ENCODE data around the gene NR4A3. TPM values are rescaled to one million over a fixed set of nuclear protein-coding genes. Genes with fewer than 3 reads are reported as not detected.
"Not testable (repeated sequence)": the region's sequence is repeated elsewhere in the genome, so short reads cannot be mapped to it uniquely, and the experiment has no call there.

Gene NR4A3
- total RNA-seq (2014; rRNA removed; shearing (Covaris generic); ENCODE audit: low replicate concordance), result 0.18 and 0.45 TPM in 2 replicates

GRCh38 chr9:99821396-99822108 is at the start of gene NR4A3:
Gene NR4A3, plus strand, starts transcription at chr9:99821885. Its CDS starts 6,158 bp downstream, at chr9:99828043.
- H3K4me2 ChIP-seq (ENCODE audit: low read depth, low read length, poor library complexity, severe bottlenecking), result peak within 1 kb of the TSS; percentile 90
- peak within 1 kb of the TSS; percentile 73 for H3K9ac ChIP-seq (ENCODE audit: low read length)
- peak within 1 kb of the TSS; percentile 79 for H3K4me3 ChIP-seq (ENCODE audit: low read length)
- H3K27ac ChIP-seq (ENCODE audit: low read length), result peak within 1 kb of the TSS; percentile 75
- no peaks in the 10 kb centered on the region for H3K9me2 ChIP-seq (replicated peaks; ENCODE audit: insufficient read depth, low read length)
- H3K79me2 ChIP-seq (ENCODE audit: low read length), result no peaks in the 10 kb centered on the region
- H3K4me1 ChIP-seq (ENCODE audit: low read length), result peaks cover 27% of the 10 kb centered on the region
- H2AFZ ChIP-seq (ENCODE audit: low read length), result peak within 1 kb of the TSS; percentile 79
- H3K9me3 ChIP-seq (ENCODE audit: low read length), result no peaks in the 10 kb centered on the region
- no peaks in the 10 kb centered on the region for H4K20me1 ChIP-seq (ENCODE audit: insufficient read depth, low read depth, low read length)
- H3K36me3 ChIP-seq (ENCODE audit: insufficient read depth, low read length), result no peaks in the 10 kb centered on the region
- DNase-seq, result peak; percentile 95
- no peaks in the 10 kb centered on the region for H3K27me3 ChIP-seq (ENCODE audit: low read length)

GRCh38 chr9:99773468-99774138 is 48.1 kb upstream of the NR4A3 start:
- no peaks in the 10 kb centered on the region for H3K4me1 ChIP-seq (ENCODE audit: low read length)
- H3K27me3 ChIP-seq (ENCODE audit: low read length), result no peaks in the 10 kb centered on the region
- no peak overlapping the region for H3K4me3 ChIP-seq (ENCODE audit: low read length)
- H3K36me3 ChIP-seq (ENCODE audit: insufficient read depth, low read length), result no peaks in the 10 kb centered on the region
- H3K9me3 ChIP-seq (ENCODE audit: low read length), result no peaks in the 10 kb centered on the region
- H3K9ac ChIP-seq (ENCODE audit: low read length), result no peak overlapping the region
- H3K27ac ChIP-seq (ENCODE audit: low read length), result no peak overlapping the region
- no peak for DNase-seq
- H3K9me2 ChIP-seq (replicated peaks; ENCODE audit: insufficient read depth, low read length), result no peaks in the 10 kb centered on the region
- H3K4me2 ChIP-seq (ENCODE audit: low read depth, low read length, poor library complexity, severe bottlenecking), result no peak overlapping the region
- H4K20me1 ChIP-seq (ENCODE audit: insufficient read depth, low read depth, low read length), result no peaks in the 10 kb centered on the region
- H3K79me2 ChIP-seq (ENCODE audit: low read length), result no peaks in the 10 kb centered on the region
- no peak overlapping the region for H2AFZ ChIP-seq (ENCODE audit: low read length)

GRCh38 chr9:99778308-99778707 is 43.4 kb upstream of the NR4A3 start:
- H3K9me2 ChIP-seq (replicated peaks; ENCODE audit: insufficient read depth, low read length), result no peaks in the 10 kb centered on the region
- H3K9me3 ChIP-seq (ENCODE audit: low read length), result no peaks in the 10 kb centered on the region
- no peaks in the 10 kb centered on the region for H4K20me1 ChIP-seq (ENCODE audit: insufficient read depth, low read depth, low read length)
- no peaks in the 10 kb centered on the region for H3K4me1 ChIP-seq (ENCODE audit: low read length)
- no peak for DNase-seq
- H3K27ac ChIP-seq (ENCODE audit: low read length), result no peak overlapping the region
- H3K4me2 ChIP-seq (ENCODE audit: low read depth, low read length, poor library complexity, severe bottlenecking), result no peak overlapping the region
- no peaks in the 10 kb centered on the region for H3K27me3 ChIP-seq (ENCODE audit: low read length)
- H3K79me2 ChIP-seq (ENCODE audit: low read length), result no peaks in the 10 kb centered on the region
- H2AFZ ChIP-seq (ENCODE audit: low read length), result no peak overlapping the region
- no peaks in the 10 kb centered on the region for H3K36me3 ChIP-seq (ENCODE audit: insufficient read depth, low read length)
- H3K9ac ChIP-seq (ENCODE audit: low read length), result no peak overlapping the region
- H3K4me3 ChIP-seq (ENCODE audit: low read length), result no peak overlapping the region

- Histone ChIP-seq H3K4me2 (ENCODE audit: low read depth, low read length, poor library complexity, severe bottlenecking) (no peak overlapping the region), H2AFZ (ENCODE audit: low read length) (no peak overlapping the region), H3K4me1 (ENCODE audit: low read length) (no peaks in the 10 kb centered on the region), H3K9ac (ENCODE audit: low read length) (no peak overlapping the region), H3K9me2 (replicated peaks; ENCODE audit: insufficient read depth, low read length) (no peaks in the 10 kb centered on the region), H3K4me3 (ENCODE audit: low read length) (no peak overlapping the region), H3K79me2 (ENCODE audit: low read length) (no peaks in the 10 kb centered on the region), H3K36me3 (ENCODE audit: insufficient read depth, low read length) (no peaks in the 10 kb centered on the region), H3K9me3 (ENCODE audit: low read length) (no peaks in the 10 kb centered on the region), H3K27ac (ENCODE audit: low read length) (no peak overlapping the region), H4K20me1 (ENCODE audit: insufficient read depth, low read depth, low read length) (no peaks in the 10 kb centered on the region), H3K27me3 (ENCODE audit: low read length) (no peaks in the 10 kb centered on the region)
- no peak for DNase-seq
Measured at GRCh38 chr9:99778836-99779235, 42.8 kb upstream of the NR4A3 start.

DNA sequence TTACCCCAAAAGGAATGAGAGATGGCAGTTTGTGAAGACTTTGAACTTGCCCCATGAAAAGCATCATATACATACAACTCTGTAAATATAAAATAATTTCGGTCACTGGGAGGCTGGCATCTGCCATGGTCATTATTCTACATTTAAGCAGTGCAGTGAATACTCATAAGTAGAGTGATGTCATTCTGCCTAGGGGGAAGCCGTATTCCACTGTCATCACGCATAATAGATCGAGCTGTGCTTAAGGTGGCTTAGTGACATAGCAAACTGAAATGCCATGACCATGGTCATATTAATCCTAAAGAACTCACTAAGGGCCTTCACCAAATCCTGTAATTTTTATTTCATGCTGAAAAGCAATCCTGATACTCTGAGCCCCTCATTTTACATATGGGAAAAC is 42.4 kb upstream of the NR4A3 start:
- no peaks in the 10 kb centered on the region for H4K20me1 ChIP-seq (ENCODE audit: insufficient read depth, low read depth, low read length)
- H3K4me1 ChIP-seq (ENCODE audit: low read length), result no peaks in the 10 kb centered on the region
- no peak overlapping the region for H3K4me3 ChIP-seq (ENCODE audit: low read length)
- H3K4me2 ChIP-seq (ENCODE audit: low read depth, low read length, poor library complexity, severe bottlenecking), result no peak overlapping the region
- H2AFZ ChIP-seq (ENCODE audit: low read length), result no peak overlapping the region
- H3K79me2 ChIP-seq (ENCODE audit: low read length), result no peaks in the 10 kb centered on the region
- H3K9ac ChIP-seq (ENCODE audit: low read length), result no peak overlapping the region
- H3K27me3 ChIP-seq (ENCODE audit: low read length), result no peaks in the 10 kb centered on the region
- H3K9me3 ChIP-seq (ENCODE audit: low read length), result no peaks in the 10 kb centered on the region
- no peak overlapping the region for H3K27ac ChIP-seq (ENCODE audit: low read length)
- H3K36me3 ChIP-seq (ENCODE audit: insufficient read depth, low read length), result no peaks in the 10 kb centered on the region
- no peak for DNase-seq
- no peaks in the 10 kb centered on the region for H3K9me2 ChIP-seq (replicated peaks; ENCODE audit: insufficient read depth, low read length)

DNA sequence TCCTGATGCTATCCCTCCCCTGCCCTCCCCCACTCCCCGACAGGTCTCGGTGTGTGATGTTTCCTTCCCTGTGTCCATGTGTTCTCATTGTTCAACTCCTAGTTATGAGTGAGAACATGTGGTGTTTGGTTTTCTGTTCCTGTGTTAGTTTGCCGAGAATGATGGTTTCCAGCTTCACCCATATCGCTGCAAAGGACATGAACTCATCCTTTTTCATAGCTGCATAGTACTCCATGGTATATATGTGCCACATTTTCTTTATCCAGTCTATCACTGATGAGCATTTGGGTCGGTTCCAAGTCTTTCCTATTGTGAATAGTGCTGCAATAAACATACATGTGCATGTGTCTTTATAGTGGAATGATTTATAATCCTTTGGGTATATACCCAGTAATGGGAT is 39.3 kb upstream of the NR4A3 start:
- H4K20me1 ChIP-seq (ENCODE audit: insufficient read depth, low read depth, low read length); H3K9ac ChIP-seq (ENCODE audit: low read length); H3K79me2 ChIP-seq (ENCODE audit: low read length); H3K36me3 ChIP-seq (ENCODE audit: insufficient read depth, low read length); H3K9me3 ChIP-seq (ENCODE audit: low read length); DNase-seq; H3K9me2 ChIP-seq (replicated peaks; ENCODE audit: insufficient read depth, low read length); H3K27ac ChIP-seq (ENCODE audit: low read length); H2AFZ ChIP-seq (ENCODE audit: low read length); H3K4me2 ChIP-seq (ENCODE audit: low read depth, low read length, poor library complexity, severe bottlenecking); H3K27me3 ChIP-seq (ENCODE audit: low read length); H3K4me3 ChIP-seq (ENCODE audit: low read length); H3K4me1 ChIP-seq (ENCODE audit: low read length): not testable (repeated sequence)

DNA sequence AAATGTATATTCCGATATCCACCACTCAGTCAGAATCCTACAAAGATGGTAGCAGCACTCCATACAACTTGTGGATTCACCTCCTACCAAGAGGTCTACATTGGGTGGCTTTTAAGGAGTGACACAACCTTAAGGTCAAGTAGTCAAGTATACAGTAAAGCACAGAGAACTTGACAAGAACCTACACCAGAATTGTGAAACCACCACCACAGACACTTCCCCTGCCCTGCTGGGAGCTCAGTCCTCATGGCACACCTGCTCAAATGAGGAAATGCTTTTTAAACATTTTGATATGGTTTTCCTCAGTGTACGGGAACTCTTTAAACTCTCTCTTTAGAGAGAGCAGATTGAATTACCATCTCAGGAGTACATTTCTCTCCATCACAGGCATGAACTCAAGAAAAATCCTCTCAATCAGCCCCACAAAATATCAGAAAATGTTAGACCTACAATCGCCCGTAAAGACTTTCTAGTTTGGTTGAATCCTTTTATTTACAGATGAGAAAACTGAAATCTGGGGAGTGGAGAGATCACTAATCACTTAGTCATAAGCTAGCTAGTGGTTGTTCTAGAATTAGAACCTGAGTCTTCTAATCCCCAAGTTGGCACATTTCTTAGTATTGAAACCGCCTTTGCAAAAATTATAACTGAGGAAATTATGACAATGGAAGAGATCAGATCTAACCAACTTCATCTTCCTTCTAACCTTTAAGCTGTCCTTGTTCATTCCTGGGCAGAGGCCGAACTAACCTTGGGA is 38.5 kb upstream of the NR4A3 start:
- H3K9me3 ChIP-seq (ENCODE audit: low read length), result no peaks in the 10 kb centered on the region
- no peaks in the 10 kb centered on the region for H4K20me1 ChIP-seq (ENCODE audit: insufficient read depth, low read depth, low read length)
- no peaks in the 10 kb centered on the region for H3K36me3 ChIP-seq (ENCODE audit: insufficient read depth, low read length)
- no peak overlapping the region for H3K4me2 ChIP-seq (ENCODE audit: low read depth, low read length, poor library complexity, severe bottlenecking)
- no peak overlapping the region for H2AFZ ChIP-seq (ENCODE audit: low read length)
- no peaks in the 10 kb centered on the region for H3K9me2 ChIP-seq (replicated peaks; ENCODE audit: insufficient read depth, low read length)
- H3K79me2 ChIP-seq (ENCODE audit: low read length), result no peaks in the 10 kb centered on the region
- H3K27ac ChIP-seq (ENCODE audit: low read length), result no peak overlapping the region
- H3K9ac ChIP-seq (ENCODE audit: low read length), result no peak overlapping the region
- no peak overlapping the region for H3K4me3 ChIP-seq (ENCODE audit: low read length)
- no peaks in the 10 kb centered on the region for H3K4me1 ChIP-seq (ENCODE audit: low read length)
- no peak for DNase-seq
- H3K27me3 ChIP-seq (ENCODE audit: low read length), result no peaks in the 10 kb centered on the region

- no peaks in the 10 kb centered on the region for H3K27me3 ChIP-seq (ENCODE audit: low read length)
- no peak overlapping the region for H3K9ac ChIP-seq (ENCODE audit: low read length)
- H3K4me2 ChIP-seq (ENCODE audit: low read depth, low read length, poor library complexity, severe bottlenecking), result no peak overlapping the region
- DNase-seq, result no peak
- no peak overlapping the region for H3K27ac ChIP-seq (ENCODE audit: low read length)
- H3K4me3 ChIP-seq (ENCODE audit: low read length), result no peak overlapping the region
- no peaks in the 10 kb centered on the region for H3K36me3 ChIP-seq (ENCODE audit: insufficient read depth, low read length)
- H2AFZ ChIP-seq (ENCODE audit: low read length), result no peak overlapping the region
- H4K20me1 ChIP-seq (ENCODE audit: insufficient read depth, low read depth, low read length), result no peaks in the 10 kb centered on the region
- H3K9me3 ChIP-seq (ENCODE audit: low read length), result no peaks in the 10 kb centered on the region
- H3K9me2 ChIP-seq (replicated peaks; ENCODE audit: insufficient read depth, low read length), result no peaks in the 10 kb centered on the region
- H3K79me2 ChIP-seq (ENCODE audit: low read length), result no peaks in the 10 kb centered on the region
- H3K4me1 ChIP-seq (ENCODE audit: low read length), result no peaks in the 10 kb centered on the region
Measured at GRCh38 chr9:99783799-99784198, 37.9 kb upstream of the NR4A3 start.
